ENCODE measurements around the gene PEX5L. TPM values are rescaled to one million over a fixed set of nuclear protein-coding genes. Genes with fewer than 3 reads are reported as not detected.
"Not testable (repeated sequence)": the region's sequence is repeated elsewhere in the genome, so short reads cannot be mapped to it uniquely, and the experiment has no call there.

The PEX5L gene
- total RNA-seq, 1 experiment from 2014 or later: not detected

GRCh38 chr3:180048840-180049239 is 12.1 kb upstream of the PEX5L start:
- Histone ChIP-seq H3K27me3 (no peaks in the 10 kb centered on the region), H3K27ac (no peak overlapping the region), H3K4me1 (no peaks in the 10 kb centered on the region), H3K9me3 (replicated peaks) (no peaks in the 10 kb centered on the region), H3K36me3 (no peaks in the 10 kb centered on the region), H3K4me3 (no peak overlapping the region)
- no peak for DNase-seq

GRCh38 chr3:180048103-180048502 is 11.4 kb upstream of the PEX5L start:
- no peaks in the 10 kb centered on the region for H3K4me1 ChIP-seq
- no peaks in the 10 kb centered on the region for H3K36me3 ChIP-seq
- no peak overlapping the region for H3K27ac ChIP-seq
- no peak for DNase-seq
- no peaks in the 10 kb centered on the region for H3K9me3 ChIP-seq (replicated peaks)
- H3K4me3 ChIP-seq: no peak overlapping the region
- H3K27me3 ChIP-seq: no peaks in the 10 kb centered on the region

- H3K9me3 ChIP-seq (replicated peaks): no peaks in the 10 kb centered on the region
- no peaks in the 10 kb centered on the region for H3K27me3 ChIP-seq
- no peak overlapping the region for H3K27ac ChIP-seq
- no peaks in the 10 kb centered on the region for H3K36me3 ChIP-seq
- no peak for DNase-seq
- H3K4me1 ChIP-seq: no peaks in the 10 kb centered on the region
- no peak overlapping the region for H3K4me3 ChIP-seq
Observed at GRCh38 chr3:180040966-180041365, 4.2 kb upstream of the PEX5L start.

GRCh38 chr3:180036092-180036670 is 556 bp downstream of the PEX5L start:
- Histone ChIP-seq H3K4me3 (no peak overlapping the region), H3K36me3 (no peaks in the 10 kb centered on the region), H3K9me3 (replicated peaks) (no peaks in the 10 kb centered on the region), H3K27me3 (no peaks in the 10 kb centered on the region), H3K4me1 (no peaks in the 10 kb centered on the region), H3K27ac (no peak overlapping the region)
- no peak for DNase-seq

GRCh38 chr3:180026997-180027396 is 9.7 kb downstream of the PEX5L start:
- Histone ChIP-seq H3K36me3 (no peaks in the 10 kb centered on the region), H3K27ac (no peak overlapping the region), H3K9me3 (replicated peaks) (no peaks in the 10 kb centered on the region), H3K27me3 (no peaks in the 10 kb centered on the region), H3K4me1 (no peaks in the 10 kb centered on the region), H3K4me3 (no peak overlapping the region)
- DNase-seq: no peak

- no peak overlapping the region for H3K4me3 ChIP-seq
- no peaks in the 10 kb centered on the region for H3K27me3 ChIP-seq
- H3K4me1 ChIP-seq: no peaks in the 10 kb centered on the region
- DNase-seq: no peak
- no peak overlapping the region for H3K27ac ChIP-seq
- H3K36me3 ChIP-seq: no peaks in the 10 kb centered on the region
- no peaks in the 10 kb centered on the region for H3K9me3 ChIP-seq (replicated peaks)
Observed at GRCh38 chr3:180018543-180018942, 18.2 kb downstream of the PEX5L start.

- no peak for DNase-seq
- no peaks in the 10 kb centered on the region for H3K27me3 ChIP-seq
- no peak overlapping the region for H3K27ac ChIP-seq
- H3K9me3 ChIP-seq (replicated peaks): no peaks in the 10 kb centered on the region
- H3K4me3 ChIP-seq: no peak overlapping the region
- H3K4me1 ChIP-seq: no peaks in the 10 kb centered on the region
- no peaks in the 10 kb centered on the region for H3K36me3 ChIP-seq
Observed at GRCh38 chr3:180017846-180018245, 18.9 kb downstream of the PEX5L start.

- H3K9me3 ChIP-seq (replicated peaks): no peaks in the 10 kb centered on the region
- no peaks in the 10 kb centered on the region for H3K27me3 ChIP-seq
- H3K27ac ChIP-seq: no peak overlapping the region
- H3K36me3 ChIP-seq: no peaks in the 10 kb centered on the region
- H3K4me1 ChIP-seq: no peaks in the 10 kb centered on the region
- no peak for DNase-seq
- H3K4me3 ChIP-seq: no peak overlapping the region
Observed at GRCh38 chr3:180011927-180012326, 24.8 kb downstream of the PEX5L start.

- not testable (repeated sequence) for H3K27ac ChIP-seq; H3K4me3 ChIP-seq; H3K27me3 ChIP-seq; H3K4me1 ChIP-seq; H3K9me3 ChIP-seq (replicated peaks); H3K36me3 ChIP-seq; DNase-seq
Observed at GRCh38 chr3:180008318-180008717, 28.4 kb downstream of the PEX5L start.

- no peak for DNase-seq
- Histone ChIP-seq H3K27me3 (no peaks in the 10 kb centered on the region), H3K4me1 (no peaks in the 10 kb centered on the region), H3K4me3 (no peak overlapping the region), H3K36me3 (no peaks in the 10 kb centered on the region), H3K27ac (no peak overlapping the region), H3K9me3 (replicated peaks) (no peaks in the 10 kb centered on the region)
Observed at GRCh38 chr3:180004542-180004941, 32.2 kb downstream of the PEX5L start.

GRCh38 chr3:180002006-180002405 is 34.7 kb downstream of the PEX5L start:
- Histone ChIP-seq H3K9me3 (replicated peaks) (no peaks in the 10 kb centered on the region), H3K36me3 (no peaks in the 10 kb centered on the region), H3K27me3 (no peaks in the 10 kb centered on the region), H3K27ac (no peak overlapping the region), H3K4me3 (no peak overlapping the region), H3K4me1 (no peaks in the 10 kb centered on the region)
- DNase-seq: no peak

- Histone ChIP-seq H3K4me3 (no peak overlapping the region), H3K36me3 (no peaks in the 10 kb centered on the region), H3K27ac (no peak overlapping the region), H3K27me3 (no peaks in the 10 kb centered on the region), H3K9me3 (replicated peaks) (no peaks in the 10 kb centered on the region), H3K4me1 (no peaks in the 10 kb centered on the region)
- DNase-seq: no peak
Observed at GRCh38 chr3:180000500-180000899, 36.2 kb downstream of the PEX5L start.

- no peak for DNase-seq
- no peaks in the 10 kb centered on the region for H3K36me3 ChIP-seq
- H3K27ac ChIP-seq: no peak overlapping the region
- H3K4me1 ChIP-seq: no peaks in the 10 kb centered on the region
- no peak overlapping the region for H3K4me3 ChIP-seq
- no peaks in the 10 kb centered on the region for H3K9me3 ChIP-seq (replicated peaks)
- H3K27me3 ChIP-seq: no peaks in the 10 kb centered on the region
Observed at GRCh38 chr3:179995406-179995805, 41.3 kb downstream of the PEX5L start.

- DNase-seq: no peak
Observed at GRCh38 chr3:179991883-179992282, 44.9 kb downstream of the PEX5L start.

GRCh38 chr3:179991104-179991503 is 45.6 kb downstream of the PEX5L start:
- no peaks in the 10 kb centered on the region for H3K27me3 ChIP-seq
- no peaks in the 10 kb centered on the region for H3K4me1 ChIP-seq
- no peak for DNase-seq
- no peaks in the 10 kb centered on the region for H3K9me3 ChIP-seq (replicated peaks)
- H3K27ac ChIP-seq: no peak overlapping the region
- no peaks in the 10 kb centered on the region for H3K36me3 ChIP-seq
- no peak overlapping the region for H3K4me3 ChIP-seq

More at GRCh38 chr3:179991883-179992282, 44.9 kb downstream of the PEX5L start:
- Histone ChIP-seq H3K36me3 (no peaks in the 10 kb centered on the region), H3K4me1 (no peaks in the 10 kb centered on the region), H3K4me3 (no peak overlapping the region), H3K27ac (no peak overlapping the region), H3K9me3 (replicated peaks) (no peaks in the 10 kb centered on the region), H3K27me3 (no peaks in the 10 kb centered on the region)

- H3K9me3 ChIP-seq (replicated peaks): no peaks in the 10 kb centered on the region
- no peaks in the 10 kb centered on the region for H3K27me3 ChIP-seq
- no peaks in the 10 kb centered on the region for H3K4me1 ChIP-seq
- H3K4me3 ChIP-seq: no peak overlapping the region
- no peak overlapping the region for H3K27ac ChIP-seq
- no peak for DNase-seq
- no peaks in the 10 kb centered on the region for H3K36me3 ChIP-seq
Observed at GRCh38 chr3:179981646-179982045, 55.1 kb downstream of the PEX5L start.
